ENCODE measurements around the gene NAGA.
"Not testable (repeated sequence)": the region's sequence is repeated elsewhere in the genome, so short reads cannot be mapped to it uniquely, and the experiment has no call there.

NAGA gene

GRCh38 chr22:42070517-42071422, at the start of gene NAGA:
Gene NAGA, minus strand, starts transcription at chr22:42070812. Its CDS starts 515 bp downstream, at chr22:42070297.
- DNase-seq (ENCODE audit: low spot score): peak; percentile 96

GRCh38 chr22:42116848-42117424, 46.3 kb upstream of the NAGA start:
- DNase-seq (ENCODE audit: low spot score): no peak

- not testable (repeated sequence) for DNase-seq (ENCODE audit: low spot score)
Measured at GRCh38 chr22:42115420-42115830, 44.8 kb upstream of the NAGA start.

- no peak for DNase-seq (ENCODE audit: low spot score)
Measured at GRCh38 chr22:42114721-42115120, 44.1 kb upstream of the NAGA start.

GRCh38 chr22:42112793-42113192, 42.2 kb upstream of the NAGA start:
- not testable (repeated sequence) for DNase-seq (ENCODE audit: low spot score)

- no peak for DNase-seq (ENCODE audit: low spot score)
Measured at GRCh38 chr22:42111798-42112197, 41.2 kb upstream of the NAGA start.

GRCh38 chr22:42108848-42109247, 38.2 kb upstream of the NAGA start:
- no peak for DNase-seq (ENCODE audit: low spot score)

GRCh38 chr22:42104332-42104860, 33.8 kb upstream of the NAGA start:
- DNase-seq (ENCODE audit: low spot score): not testable (repeated sequence)

- no peak for DNase-seq (ENCODE audit: low spot score)
Measured at GRCh38 chr22:42101199-42101598, 30.6 kb upstream of the NAGA start.

GRCh38 chr22:42091455-42091782, 20.8 kb upstream of the NAGA start:
- DNase-seq (ENCODE audit: low spot score): no peak

- peak; percentile 99 for DNase-seq (ENCODE audit: low spot score)
Measured at GRCh38 chr22:42090596-42091454, 20.2 kb upstream of the NAGA start, which contains the start of gene NDUFA6. Gene NDUFA6, minus strand, starts transcription at chr22:42090772. Its CDS starts 28 bp downstream, at chr22:42090744.

- DNase-seq (ENCODE audit: low spot score): no peak
Measured at GRCh38 chr22:42086051-42086450, 15.4 kb upstream of the NAGA start.

GRCh38 chr22:42084874-42085273, 14.3 kb upstream of the NAGA start:
- no peak for DNase-seq (ENCODE audit: low spot score)

- no peak for DNase-seq (ENCODE audit: low spot score)
Measured at GRCh38 chr22:42083119-42083518, 12.5 kb upstream of the NAGA start.

GRCh38 chr22:42080287-42080686, 9.7 kb upstream of the NAGA start:
- DNase-seq (ENCODE audit: low spot score): peak; percentile 54

GRCh38 chr22:42079319-42080251, 9.0 kb upstream of the NAGA start, which contains the start of gene SMDT1:
Gene SMDT1, plus strand, starts transcription at chr22:42079700. Its CDS starts 69 bp downstream, at chr22:42079769.
- DNase-seq (ENCODE audit: low spot score): peak; percentile 99

GRCh38 chr22:42078469-42079318, 8.1 kb upstream of the NAGA start:
- DNase-seq (ENCODE audit: low spot score): no peak

GRCh38 chr22:42077486-42078125, 7.0 kb upstream of the NAGA start:
- no peak for DNase-seq (ENCODE audit: low spot score)

- DNase-seq (ENCODE audit: low spot score): no peak
Measured at GRCh38 chr22:42076764-42077485, 6.3 kb upstream of the NAGA start.

Measured in putamen (tissue), 1 donor.